Measurements from ENCODE around the gene APOBEC3F. TPM values are rescaled to one million over a fixed set of nuclear protein-coding genes. Genes with fewer than 3 reads are reported as not detected.

Gene APOBEC3F
- total RNA-seq, 1 donor: 4.3 TPM

DNA sequence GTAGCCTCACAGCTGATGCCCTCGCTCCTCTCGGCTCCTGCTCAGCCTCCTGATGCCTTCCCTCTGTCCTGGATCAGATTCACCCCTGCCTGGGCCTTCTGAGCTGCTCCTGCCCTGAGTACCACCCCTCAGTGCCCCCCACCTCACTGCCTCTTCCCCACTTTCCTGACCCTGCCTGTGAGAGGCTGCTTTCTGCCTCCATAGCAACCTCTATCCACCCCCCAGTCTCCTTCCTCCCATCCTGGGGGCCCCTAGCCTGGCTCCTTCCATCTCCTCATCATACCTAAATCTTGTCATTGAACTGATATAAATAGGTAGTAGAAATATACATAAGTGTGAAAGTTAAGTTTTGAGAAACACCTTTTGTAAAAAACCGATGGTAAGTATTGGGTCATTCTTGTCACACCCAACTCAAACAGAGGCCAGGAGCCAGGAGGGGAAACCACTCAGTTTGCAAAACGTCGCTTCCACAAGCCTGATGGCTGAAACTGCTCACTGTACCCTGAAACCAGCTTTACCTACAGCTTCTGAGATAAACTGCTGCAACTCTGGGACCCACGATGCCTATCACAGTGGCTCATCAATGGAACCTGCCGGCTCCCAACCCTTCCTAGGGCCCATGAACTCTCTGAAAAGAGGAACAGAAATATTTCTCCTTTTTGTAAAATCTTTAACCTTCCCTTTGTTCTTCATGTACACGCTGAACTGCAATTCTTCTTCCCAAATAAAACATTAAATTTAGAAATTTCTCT lies 51.6 kb downstream of the APOBEC3F start:
- no peak overlapping the region for H3K4me3 ChIP-seq (ENCODE audit: low read depth, low read length)
- TF ChIP-seq, protein P1, sequence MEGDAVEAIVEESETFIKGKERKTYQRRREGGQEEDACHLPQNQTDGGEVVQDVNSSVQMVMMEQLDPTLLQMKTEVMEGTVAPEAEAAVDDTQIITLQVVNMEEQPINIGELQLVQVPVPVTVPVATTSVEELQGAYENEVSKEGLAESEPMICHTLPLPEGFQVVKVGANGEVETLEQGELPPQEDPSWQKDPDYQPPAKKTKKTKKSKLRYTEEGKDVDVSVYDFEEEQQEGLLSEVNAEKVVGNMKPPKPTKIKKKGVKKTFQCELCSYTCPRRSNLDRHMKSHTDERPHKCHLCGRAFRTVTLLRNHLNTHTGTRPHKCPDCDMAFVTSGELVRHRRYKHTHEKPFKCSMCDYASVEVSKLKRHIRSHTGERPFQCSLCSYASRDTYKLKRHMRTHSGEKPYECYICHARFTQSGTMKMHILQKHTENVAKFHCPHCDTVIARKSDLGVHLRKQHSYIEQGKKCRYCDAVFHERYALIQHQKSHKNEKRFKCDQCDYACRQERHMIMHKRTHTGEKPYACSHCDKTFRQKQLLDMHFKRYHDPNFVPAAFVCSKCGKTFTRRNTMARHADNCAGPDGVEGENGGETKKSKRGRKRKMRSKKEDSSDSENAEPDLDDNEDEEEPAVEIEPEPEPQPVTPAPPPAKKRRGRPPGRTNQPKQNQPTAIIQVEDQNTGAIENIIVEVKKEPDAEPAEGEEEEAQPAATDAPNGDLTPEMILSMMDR (IDR thresholded peaks at IDR 0.05; ENCODE audit: insufficient read depth, low read length): no peak
- no peak for DNase-seq (ENCODE audit: low read depth)

DNA sequence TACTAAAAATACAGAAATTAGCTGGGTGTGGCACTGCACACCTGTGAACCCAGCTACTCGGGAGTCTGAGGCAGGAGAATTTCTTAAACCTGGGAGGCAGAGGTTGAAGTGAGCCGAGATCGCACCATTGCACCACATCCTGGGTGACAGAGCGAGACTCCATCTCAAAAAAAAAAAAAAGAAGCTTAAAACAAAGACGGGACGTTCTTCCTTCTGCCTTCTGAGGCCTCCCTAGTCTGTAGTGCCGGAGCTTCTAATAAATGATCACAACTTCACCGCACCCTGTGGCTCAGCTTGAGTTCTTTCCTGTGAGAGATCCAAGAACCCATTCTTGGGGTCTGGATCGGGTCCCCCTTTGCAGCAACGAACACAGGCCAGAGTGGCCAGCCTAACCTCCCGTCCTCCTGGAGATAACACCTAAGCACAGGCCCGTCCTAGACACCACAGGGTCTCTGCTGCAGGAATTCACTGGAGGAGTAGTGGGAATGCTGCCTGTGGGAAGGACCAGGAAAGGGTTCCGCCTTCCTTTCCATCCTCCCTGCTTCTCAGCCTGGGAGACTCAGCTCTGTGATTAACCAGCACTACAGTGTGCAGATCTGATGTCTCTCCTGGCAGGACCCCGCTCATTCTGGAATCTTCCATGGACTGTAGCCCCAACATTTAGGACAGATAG lies 54.2 kb downstream of the APOBEC3F start:
- H3K4me3 ChIP-seq (ENCODE audit: low read depth, low read length): no peak overlapping the region
- no peak for DNase-seq (ENCODE audit: low read depth)
- TF ChIP-seq, protein P1 (IDR thresholded peaks at IDR 0.05; ENCODE audit: insufficient read depth, low read length): no peak

DNA sequence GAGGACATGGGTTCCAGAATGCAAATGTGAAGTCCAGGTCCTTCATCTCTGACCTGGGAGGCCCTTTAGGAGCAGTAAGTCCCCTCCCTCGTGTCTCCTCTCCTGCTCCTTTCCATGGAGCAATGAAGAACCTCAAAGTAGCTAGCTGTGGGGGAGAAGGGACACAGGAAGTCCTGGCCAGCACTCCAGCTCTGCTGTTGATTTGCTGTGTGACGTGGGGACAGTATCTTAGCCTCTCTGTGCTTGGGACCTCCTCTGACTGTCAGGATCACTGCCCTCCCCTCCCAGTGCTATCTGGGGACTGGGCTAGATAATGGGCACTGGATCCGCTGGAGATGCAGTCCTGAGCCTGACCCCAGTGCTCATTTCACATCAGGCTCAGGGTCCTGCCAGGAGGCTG lies 55.3 kb downstream of the APOBEC3F start:
- no peak overlapping the region for H3K4me3 ChIP-seq (ENCODE audit: low read depth, low read length)
- DNase-seq (ENCODE audit: low read depth): no peak
- TF ChIP-seq, protein P1 (IDR thresholded peaks at IDR 0.05; ENCODE audit: insufficient read depth, low read length): no peak

DNA sequence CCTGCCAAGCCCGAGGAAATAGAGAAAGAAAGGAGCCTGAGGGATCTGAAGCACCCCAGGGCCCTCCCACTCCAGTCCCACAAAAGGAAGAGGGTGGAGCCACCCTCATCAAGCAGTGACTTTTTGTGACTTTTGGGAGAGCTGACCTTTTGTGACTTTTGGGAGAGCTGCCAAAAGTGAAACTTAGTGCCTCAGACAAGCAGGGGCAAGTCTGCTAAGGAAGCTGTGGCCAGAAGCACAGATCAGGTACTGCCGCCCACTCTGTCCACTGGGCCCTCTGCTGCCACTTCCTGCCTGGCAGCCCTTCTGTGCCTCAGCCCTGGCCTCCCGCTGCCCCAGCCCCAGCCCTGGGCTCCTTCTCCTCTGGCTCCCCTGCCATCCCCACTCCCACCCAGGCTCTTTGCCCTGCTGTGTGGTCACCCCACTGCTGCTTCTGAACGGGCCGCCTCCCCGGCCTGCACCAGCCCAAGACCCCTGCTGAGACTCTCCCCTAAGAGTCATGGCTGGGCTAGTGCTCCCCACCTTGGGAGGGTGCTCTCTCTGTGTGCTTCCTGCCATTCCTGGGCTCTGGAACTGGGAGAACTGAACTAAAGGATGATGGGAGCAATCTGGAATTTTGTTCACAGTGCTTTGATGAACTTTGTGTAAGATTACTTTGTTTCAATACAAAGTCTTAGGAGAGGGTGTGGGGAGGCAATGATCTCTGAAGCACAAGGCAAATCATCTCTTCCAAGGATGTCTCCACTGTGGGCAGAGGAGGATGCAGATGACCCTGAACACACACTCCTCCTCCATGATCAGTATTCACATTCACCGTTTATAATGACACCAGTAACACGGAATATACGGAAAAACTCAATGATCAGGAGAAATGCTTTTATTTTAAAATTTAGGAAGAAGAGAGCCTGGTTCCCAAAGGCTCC lies 56.7 kb downstream of the APOBEC3F start, which contains the start of gene APOBEC3H:
Gene APOBEC3H, plus strand, starts transcription at position 147 of the 923 bp plus-strand sequence. CDS start 3,035 bp downstream, outside the sequence.
- H3K4me3 ChIP-seq (ENCODE audit: low read depth, low read length): no peak within 1 kb of the TSS
- TF ChIP-seq, protein P1 (IDR thresholded peaks at IDR 0.05; ENCODE audit: insufficient read depth, low read length): no peak
- no peak for DNase-seq (ENCODE audit: low read depth)

DNA sequence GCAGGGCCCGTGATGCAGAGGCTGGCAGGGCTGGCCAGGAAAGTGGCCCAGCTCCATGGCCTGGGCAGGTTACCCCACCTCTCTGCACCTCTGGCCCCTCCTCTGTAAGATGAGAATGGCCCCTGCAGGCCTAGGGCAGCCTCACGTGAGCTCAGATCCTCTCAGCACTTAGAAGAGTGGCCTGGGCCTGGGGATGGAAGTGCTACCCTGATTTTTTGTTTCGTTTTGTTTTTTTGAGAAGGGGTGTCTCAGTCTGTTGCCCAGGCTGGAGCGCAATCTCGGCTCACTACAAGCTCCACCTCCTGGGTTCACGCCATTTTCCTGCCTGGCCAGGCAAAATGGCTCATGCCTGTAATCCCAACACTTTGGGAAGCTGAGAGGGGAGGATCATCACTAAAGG lies 57.4 kb downstream of the APOBEC3F start:
- DNase-seq (ENCODE audit: low read depth): no peak
- TF ChIP-seq, protein P1 (IDR thresholded peaks at IDR 0.05; ENCODE audit: insufficient read depth, low read length): no peak
- no peak overlapping the region for H3K4me3 ChIP-seq (ENCODE audit: low read depth, low read length)

DNA sequence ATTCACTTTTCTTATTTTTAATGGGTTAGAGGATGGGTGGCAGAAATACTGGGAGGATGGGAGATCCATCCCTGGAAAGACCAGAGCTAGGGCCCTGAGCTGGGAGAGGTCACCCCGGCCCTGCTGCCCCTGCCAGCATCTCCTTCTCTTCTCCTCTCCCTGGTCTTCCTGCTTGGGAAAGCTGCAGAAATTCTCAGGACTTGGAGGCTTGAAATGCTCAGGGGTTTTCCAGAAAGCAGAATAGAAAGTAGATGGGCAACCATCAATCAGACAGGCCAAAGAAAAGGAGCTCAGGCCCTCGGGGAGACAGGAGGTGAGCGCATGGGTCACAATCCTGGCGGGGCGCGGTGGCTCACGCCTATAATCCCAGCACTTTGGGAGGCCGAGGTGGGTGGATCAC lies 57.9 kb downstream of the APOBEC3F start:
- no peak for DNase-seq (ENCODE audit: low read depth)
- no peak overlapping the region for H3K4me3 ChIP-seq (ENCODE audit: low read depth, low read length)
- TF ChIP-seq, protein P1 (IDR thresholded peaks at IDR 0.05; ENCODE audit: insufficient read depth, low read length): no peak
